ENCODE results near the gene SETBP1.

The SETBP1 gene

GRCh38 chr18:44817831-44818473 lies 137.3 kb downstream of the SETBP1 start:
- DNase-seq (ENCODE audit: low spot score), result no peak

GRCh38 chr18:44818668-44819403 lies 138.1 kb downstream of the SETBP1 start:
- no peak for DNase-seq (ENCODE audit: low spot score)

- no peak for DNase-seq (ENCODE audit: low spot score)
Measured at GRCh38 chr18:44819944-44820510, 139.3 kb downstream of the SETBP1 start.

GRCh38 chr18:44821924-44822323 lies 141.2 kb downstream of the SETBP1 start:
- DNase-seq (ENCODE audit: low spot score), result no peak

- no peak for DNase-seq (ENCODE audit: low spot score)
Measured at GRCh38 chr18:44823286-44823685, 142.6 kb downstream of the SETBP1 start.

GRCh38 chr18:44823782-44824181 lies 143.1 kb downstream of the SETBP1 start:
- DNase-seq (ENCODE audit: low spot score), result no peak

GRCh38 chr18:44824884-44825283 lies 144.2 kb downstream of the SETBP1 start:
- no peak for DNase-seq (ENCODE audit: low spot score)

GRCh38 chr18:44826418-44827259 lies 146.0 kb downstream of the SETBP1 start:
- DNase-seq (ENCODE audit: low spot score), result no peak

- DNase-seq (ENCODE audit: low spot score), result no peak
Measured at GRCh38 chr18:44828080-44828479, 147.4 kb downstream of the SETBP1 start.

- no peak for DNase-seq (ENCODE audit: low spot score)
Measured at GRCh38 chr18:44830581-44830980, 149.9 kb downstream of the SETBP1 start.

GRCh38 chr18:44833786-44834185 lies 153.1 kb downstream of the SETBP1 start:
- no peak for DNase-seq (ENCODE audit: low spot score)

GRCh38 chr18:44834867-44835469 lies 154.3 kb downstream of the SETBP1 start:
- no peak for DNase-seq (ENCODE audit: low spot score)

GRCh38 chr18:44835703-44836102 lies 155.0 kb downstream of the SETBP1 start:
- DNase-seq (ENCODE audit: low spot score), result no peak

- DNase-seq (ENCODE audit: low spot score), result no peak
Measured at GRCh38 chr18:44836263-44836662, 155.6 kb downstream of the SETBP1 start.

GRCh38 chr18:44837482-44838180 lies 156.9 kb downstream of the SETBP1 start:
- no peak for DNase-seq (ENCODE audit: low spot score)

GRCh38 chr18:44838971-44839666 lies 158.4 kb downstream of the SETBP1 start:
- DNase-seq (ENCODE audit: low spot score), result peak; percentile 52

GRCh38 chr18:44840058-44840790 lies 159.5 kb downstream of the SETBP1 start:
- no peak for DNase-seq (ENCODE audit: low spot score)

GRCh38 chr18:44841221-44841620 lies 160.5 kb downstream of the SETBP1 start:
- no peak for DNase-seq (ENCODE audit: low spot score)

GRCh38 chr18:44841752-44842587 lies 161.3 kb downstream of the SETBP1 start:
- DNase-seq (ENCODE audit: low spot score), result no peak
